ENCODE results near the gene DIPK1B. TPM values are rescaled to one million over a fixed set of nuclear protein-coding genes. Genes with fewer than 3 reads are reported as not detected.

Gene DIPK1B
- total RNA-seq, 1 donor from 2014 or later = 22.4 TPM

DNA sequence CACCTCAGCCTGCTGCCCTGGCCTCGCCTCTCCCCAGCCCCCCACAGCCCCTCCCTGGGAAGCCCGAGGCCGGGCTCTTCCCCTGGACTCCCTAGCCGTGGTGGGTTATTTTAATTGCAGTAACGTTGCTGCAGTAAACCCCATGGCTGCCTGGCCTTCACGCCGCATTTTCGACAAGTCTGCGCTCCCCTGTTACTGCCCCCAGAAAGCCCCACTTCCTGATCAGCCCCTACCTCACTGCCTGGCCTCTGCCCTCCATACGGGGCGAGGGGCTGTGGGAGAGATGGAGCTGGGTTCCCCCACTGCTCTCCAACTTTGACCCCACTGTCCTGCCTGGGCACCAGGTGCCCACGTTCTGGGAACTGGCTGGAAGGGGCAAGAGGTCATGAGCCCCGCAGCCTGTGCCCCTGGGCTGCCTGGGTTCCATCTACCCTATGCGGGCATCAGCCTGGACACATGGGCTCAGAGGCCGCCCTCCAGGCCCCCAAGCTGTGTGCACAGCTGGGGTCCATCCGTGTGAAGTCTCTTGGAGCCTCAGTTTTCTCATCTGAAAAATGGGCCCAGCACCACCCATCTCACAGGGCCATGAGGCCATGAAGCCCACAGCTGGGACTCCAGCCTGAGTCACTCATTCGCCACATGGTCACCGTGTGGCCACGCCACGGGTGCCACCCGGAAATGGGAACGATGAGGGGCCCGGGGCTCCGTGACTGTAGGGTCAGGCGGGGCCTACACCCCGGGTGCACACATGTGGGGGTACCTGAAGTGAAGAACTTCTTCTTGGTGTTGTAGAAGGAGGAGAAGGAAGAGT, 38.2 kb upstream of the DIPK1B start:
- Histone ChIP-seq H2AFZ (ENCODE audit: low read depth, low read length) (no peak overlapping the region), H3K79me2 (ENCODE audit: insufficient read depth, low read length) (peaks cover 4% of the 10 kb centered on the region), H3K27ac (ENCODE audit: low read depth, low read length) (no peak overlapping the region), H3K27me3 (ENCODE audit: insufficient read depth, low read length) (no peaks in the 10 kb centered on the region), H3K9me3 (ENCODE audit: insufficient read depth, low read depth, low read length) (no peaks in the 10 kb centered on the region), H3K9ac (ENCODE audit: low read length) (no peak overlapping the region), H4K20me1 (ENCODE audit: insufficient read depth, low read length) (peaks cover 16% of the 10 kb centered on the region), H3K36me3 (ENCODE audit: insufficient read depth, low read length) (no peaks in the 10 kb centered on the region), H3K4me2 (ENCODE audit: low read length) (no peak overlapping the region), H3K4me3 (ENCODE audit: insufficient read depth, low read depth, low read length) (no peak overlapping the region), H3K4me1 (ENCODE audit: insufficient read depth, low read length) (no peaks in the 10 kb centered on the region)
- Mint-ChIP-seq H3K9me3 (ENCODE audit: unreplicated experiment) (no peaks in the 10 kb centered on the region), H3K27me3 (ENCODE audit: low read depth, unreplicated experiment) (no peaks in the 10 kb centered on the region), H3K4me1 (ENCODE audit: low read depth, unreplicated experiment) (no peaks in the 10 kb centered on the region), H3K27ac (ENCODE audit: unreplicated experiment) (no peak overlapping the region), H3K36me3 (ENCODE audit: low read depth, unreplicated experiment) (no peaks in the 10 kb centered on the region), H3K4me3 (ENCODE audit: unreplicated experiment) (no peak overlapping the region)
- no peak for FAIRE-seq
- TF ChIP-seq, protein P1, sequence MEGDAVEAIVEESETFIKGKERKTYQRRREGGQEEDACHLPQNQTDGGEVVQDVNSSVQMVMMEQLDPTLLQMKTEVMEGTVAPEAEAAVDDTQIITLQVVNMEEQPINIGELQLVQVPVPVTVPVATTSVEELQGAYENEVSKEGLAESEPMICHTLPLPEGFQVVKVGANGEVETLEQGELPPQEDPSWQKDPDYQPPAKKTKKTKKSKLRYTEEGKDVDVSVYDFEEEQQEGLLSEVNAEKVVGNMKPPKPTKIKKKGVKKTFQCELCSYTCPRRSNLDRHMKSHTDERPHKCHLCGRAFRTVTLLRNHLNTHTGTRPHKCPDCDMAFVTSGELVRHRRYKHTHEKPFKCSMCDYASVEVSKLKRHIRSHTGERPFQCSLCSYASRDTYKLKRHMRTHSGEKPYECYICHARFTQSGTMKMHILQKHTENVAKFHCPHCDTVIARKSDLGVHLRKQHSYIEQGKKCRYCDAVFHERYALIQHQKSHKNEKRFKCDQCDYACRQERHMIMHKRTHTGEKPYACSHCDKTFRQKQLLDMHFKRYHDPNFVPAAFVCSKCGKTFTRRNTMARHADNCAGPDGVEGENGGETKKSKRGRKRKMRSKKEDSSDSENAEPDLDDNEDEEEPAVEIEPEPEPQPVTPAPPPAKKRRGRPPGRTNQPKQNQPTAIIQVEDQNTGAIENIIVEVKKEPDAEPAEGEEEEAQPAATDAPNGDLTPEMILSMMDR (IDR thresholded peaks at IDR 0.05; ENCODE audit: insufficient read depth, low read depth, low read length) = no peak
- no peak for TF ChIP-seq EZH2 (IDR thresholded peaks at IDR 0.05; ENCODE audit: insufficient read depth, low read length)
- DNase-seq (ENCODE audit: low read depth) = no peak

DNA sequence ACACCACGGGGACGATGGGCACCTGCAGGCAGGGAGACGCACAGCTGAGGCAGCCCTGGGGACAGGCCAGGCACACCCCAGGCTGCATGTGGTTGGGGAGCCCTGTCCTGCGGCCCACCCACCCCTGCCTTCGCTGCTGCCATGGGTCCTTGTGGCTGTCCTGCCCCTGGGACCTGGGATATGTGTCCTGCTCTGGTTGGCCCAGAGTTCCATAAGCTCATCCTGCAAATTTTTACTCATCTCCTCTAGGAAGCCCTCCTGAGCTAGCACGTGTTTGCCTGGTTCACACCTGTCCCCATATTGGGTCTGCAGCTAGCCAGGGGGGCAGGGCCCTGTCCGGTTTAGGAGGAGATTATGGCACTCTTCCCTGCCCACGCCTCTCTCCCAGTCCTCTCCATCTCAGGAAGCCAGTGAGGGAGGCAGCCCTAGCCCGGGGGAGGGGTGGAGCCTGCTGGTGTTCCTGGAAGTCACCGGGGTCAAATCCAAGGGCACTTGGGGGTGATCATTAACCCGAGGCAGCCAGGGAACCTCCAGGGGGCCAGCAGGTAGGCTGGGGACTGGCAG, 37.5 kb upstream of the DIPK1B start:
- H3K9me3 ChIP-seq (ENCODE audit: insufficient read depth, low read depth, low read length) = no peaks in the 10 kb centered on the region
- H3K36me3 ChIP-seq (ENCODE audit: insufficient read depth, low read length) = no peaks in the 10 kb centered on the region
- Mint-ChIP-seq H3K9me3 (ENCODE audit: unreplicated experiment) (no peaks in the 10 kb centered on the region), H3K4me3 (ENCODE audit: unreplicated experiment) (no peak overlapping the region), H3K4me1 (ENCODE audit: low read depth, unreplicated experiment) (no peaks in the 10 kb centered on the region), H3K27me3 (ENCODE audit: low read depth, unreplicated experiment) (peaks cover 2% of the 10 kb centered on the region), H3K36me3 (ENCODE audit: low read depth, unreplicated experiment) (no peaks in the 10 kb centered on the region), H3K27ac (ENCODE audit: unreplicated experiment) (no peak overlapping the region)
- peaks cover 6% of the 10 kb centered on the region for H3K79me2 ChIP-seq (ENCODE audit: insufficient read depth, low read length)
- H3K27me3 ChIP-seq (ENCODE audit: insufficient read depth, low read length) = no peaks in the 10 kb centered on the region
- no peak overlapping the region for H3K4me3 ChIP-seq (ENCODE audit: insufficient read depth, low read depth, low read length)
- H3K27ac ChIP-seq (ENCODE audit: low read depth, low read length) = no peak overlapping the region
- FAIRE-seq (no peak), DNase-seq (ENCODE audit: low read depth) (no peak)
- no peak overlapping the region for H3K9ac ChIP-seq (ENCODE audit: low read length)
- H4K20me1 ChIP-seq (ENCODE audit: insufficient read depth, low read length) = peaks cover 23% of the 10 kb centered on the region
- no peaks in the 10 kb centered on the region for H3K4me1 ChIP-seq (ENCODE audit: insufficient read depth, low read length)
- H2AFZ ChIP-seq (ENCODE audit: low read depth, low read length) = no peak overlapping the region
- TF ChIP-seq EZH2 (IDR thresholded peaks at IDR 0.05; ENCODE audit: insufficient read depth, low read length) = no peak
- TF ChIP-seq, protein P1 (IDR thresholded peaks at IDR 0.05; ENCODE audit: insufficient read depth, low read depth, low read length) = no peak
- no peak overlapping the region for H3K4me2 ChIP-seq (ENCODE audit: low read length)

Measured in astrocyte (in vitro differentiated cells and primary cell).